IPS DF 6.9 (cell line): ENCODE data around the gene SHC2.

Experiments
- DNase-seq: peaks from one replicate; pipeline ENCODE4 v3.0.0-alpha.2; 2013; ENCODE audit warnings: low read depth, low spot score
- H3K27ac ChIP-seq: one replicate; pipeline ENCODE4 v1.5.1; 2013; ENCODE audit warnings: low read length, control low read depth
- H3K27me3 ChIP-seq: 2 replicates; pipeline ENCODE4 v1.6.1; 2013; ENCODE audit warnings: mild to moderate bottlenecking, low read length; ENCODE audit not compliant: control insufficient read depth, insufficient read depth
- H3K36me3 ChIP-seq: 2 replicates; pipeline ENCODE4 v1.6.1; 2013; ENCODE audit warnings: low read length; ENCODE audit not compliant: control insufficient read depth, insufficient read depth
- H3K4me1 ChIP-seq: 2 replicates; pipeline ENCODE4 v1.6.1; 2013; ENCODE audit warnings: low read length; ENCODE audit not compliant: control insufficient read depth, insufficient read depth
- H3K4me3 ChIP-seq: 2 replicates; pipeline ENCODE4 v1.5.1; 2013; ENCODE audit warnings: mild to moderate bottlenecking, low read length
- H3K9me3 ChIP-seq: 2 replicates; pipeline ENCODE4 v1.6.1; 2013; ENCODE audit warnings: low read length, inconsistent platforms; ENCODE audit not compliant: control insufficient read depth, insufficient read depth
- WGBS: extraction: QIAGEN DNeasy Blood & Tissue Kit; methylation state at CpG from one replicate; pipeline ENCODE4 v1.1.7; 2013; ENCODE audit warnings: mixed read lengths, missing lambda C conversion rate; ENCODE audit not compliant: insufficient read length, insufficient coverage; 5-methylcytosine and 5-hydroxymethylcytosine counted together

SHC2 gene

GRCh38 chr19:480016-480855 lies 19.4 kb upstream of the SHC2 start:
- Histone ChIP-seq H3K4me3 (no peak overlapping the region), H3K9me3 (no peaks in the 10 kb centered on the region), H3K27ac (no peak overlapping the region), H3K36me3 (no peaks in the 10 kb centered on the region), H3K27me3 (no peaks in the 10 kb centered on the region), H3K4me1 (0 out of 2 replicates have a peak, but pooled peaks cover 2% of the 10 kb centered on the region)
- WGBS: 99% methylated on average over 7 of the region's 36 CpGs
- DNase-seq: no peak

GRCh38 chr19:478976-479375 lies 18.1 kb upstream of the SHC2 start:
- Histone ChIP-seq H3K36me3 (no peaks in the 10 kb centered on the region), H3K27me3 (no peaks in the 10 kb centered on the region), H3K27ac (no peak overlapping the region), H3K4me1 (no peaks in the 10 kb centered on the region), H3K9me3 (no peaks in the 10 kb centered on the region), H3K4me3 (no peak overlapping the region)
- WGBS: no CpG with 5 or more reads among the region's 14 CpGs
- DNase-seq: no peak

DNA sequence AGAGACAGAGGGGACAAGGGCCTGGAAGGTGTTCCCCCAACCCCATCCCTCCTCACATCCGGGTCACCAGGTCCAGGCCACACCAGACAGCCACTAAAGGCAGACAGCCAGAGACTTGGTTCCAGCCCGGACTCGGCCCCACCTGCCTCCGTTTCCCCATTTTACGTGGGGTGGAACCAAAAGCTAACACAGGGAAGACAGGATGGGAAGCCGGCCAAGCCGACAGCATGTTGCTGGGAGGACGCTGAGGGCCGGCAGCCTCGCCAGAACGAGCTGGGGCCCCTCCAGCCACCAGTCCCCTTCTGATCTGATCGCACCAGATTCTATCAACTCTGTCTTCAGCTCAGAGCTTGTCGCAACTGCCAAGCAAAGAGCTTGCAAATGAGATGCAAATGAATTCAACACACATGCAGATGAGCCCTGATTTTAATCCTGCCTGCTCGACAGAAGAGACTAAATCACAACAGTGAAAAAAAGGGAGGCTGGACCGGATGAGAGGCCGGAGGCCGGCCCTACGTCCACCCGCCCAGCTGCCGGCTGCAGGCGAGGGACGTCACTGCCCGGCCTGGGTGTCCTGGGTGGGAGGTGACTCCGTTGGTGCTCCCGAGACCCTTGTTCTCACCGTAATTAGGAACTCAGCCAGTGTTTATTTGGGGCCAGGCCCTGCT lies 17.5 kb upstream of the SHC2 start:
- no peak for DNase-seq
- no peak overlapping the region for H3K27ac ChIP-seq
- no peak overlapping the region for H3K4me3 ChIP-seq
- WGBS: no CpG with 5 or more reads among the region's 26 CpGs
- H3K27me3 ChIP-seq: no peaks in the 10 kb centered on the region
- H3K4me1 ChIP-seq: no peaks in the 10 kb centered on the region
- H3K36me3 ChIP-seq: no peaks in the 10 kb centered on the region
- H3K9me3 ChIP-seq: no peaks in the 10 kb centered on the region

GRCh38 chr19:475360-475759 lies 14.5 kb upstream of the SHC2 start:
- DNase-seq: no peak
- no peaks in the 10 kb centered on the region for H3K27me3 ChIP-seq
- H3K9me3 ChIP-seq: no peaks in the 10 kb centered on the region
- no peak overlapping the region for H3K4me3 ChIP-seq
- no peaks in the 10 kb centered on the region for H3K4me1 ChIP-seq
- no CpG with 5 or more reads among the region's 13 CpGs for WGBS
- H3K36me3 ChIP-seq: no peaks in the 10 kb centered on the region
- H3K27ac ChIP-seq: no peak overlapping the region

- no peak overlapping the region for H3K27ac ChIP-seq
- no CpG with 5 or more reads among the region's 57 CpGs for WGBS
- no peaks in the 10 kb centered on the region for H3K4me1 ChIP-seq
- no peaks in the 10 kb centered on the region for H3K36me3 ChIP-seq
- no peaks in the 10 kb centered on the region for H3K27me3 ChIP-seq
- no peaks in the 10 kb centered on the region for H3K9me3 ChIP-seq
- DNase-seq: no peak
- H3K4me3 ChIP-seq: no peak overlapping the region
Observed at GRCh38 chr19:474126-475078, 13.6 kb upstream of the SHC2 start.

- no peak overlapping the region for H3K4me3 ChIP-seq
- DNase-seq: no peak
- H3K36me3 ChIP-seq: no peaks in the 10 kb centered on the region
- H3K27ac ChIP-seq: no peak overlapping the region
- WGBS: no CpG with 5 or more reads among the region's 23 CpGs
- no peaks in the 10 kb centered on the region for H3K27me3 ChIP-seq
- H3K4me1 ChIP-seq: no peaks in the 10 kb centered on the region
- H3K9me3 ChIP-seq: no peaks in the 10 kb centered on the region
Observed at GRCh38 chr19:472005-472858, 11.4 kb upstream of the SHC2 start.

GRCh38 chr19:470701-471100 lies 9.9 kb upstream of the SHC2 start:
- DNase-seq: no peak
- no CpG with 5 or more reads among the region's 20 CpGs for WGBS
- H3K27me3 ChIP-seq: no peaks in the 10 kb centered on the region
- H3K27ac ChIP-seq: no peak overlapping the region
- H3K4me3 ChIP-seq: no peak overlapping the region
- no peaks in the 10 kb centered on the region for H3K4me1 ChIP-seq
- no peaks in the 10 kb centered on the region for H3K36me3 ChIP-seq
- no peaks in the 10 kb centered on the region for H3K9me3 ChIP-seq

- H3K36me3 ChIP-seq: no peaks in the 10 kb centered on the region
- H3K9me3 ChIP-seq: no peaks in the 10 kb centered on the region
- WGBS: no CpG with 5 or more reads among the region's 7 CpGs
Observed at GRCh38 chr19:469833-470232, 9.0 kb upstream of the SHC2 start.

DNA sequence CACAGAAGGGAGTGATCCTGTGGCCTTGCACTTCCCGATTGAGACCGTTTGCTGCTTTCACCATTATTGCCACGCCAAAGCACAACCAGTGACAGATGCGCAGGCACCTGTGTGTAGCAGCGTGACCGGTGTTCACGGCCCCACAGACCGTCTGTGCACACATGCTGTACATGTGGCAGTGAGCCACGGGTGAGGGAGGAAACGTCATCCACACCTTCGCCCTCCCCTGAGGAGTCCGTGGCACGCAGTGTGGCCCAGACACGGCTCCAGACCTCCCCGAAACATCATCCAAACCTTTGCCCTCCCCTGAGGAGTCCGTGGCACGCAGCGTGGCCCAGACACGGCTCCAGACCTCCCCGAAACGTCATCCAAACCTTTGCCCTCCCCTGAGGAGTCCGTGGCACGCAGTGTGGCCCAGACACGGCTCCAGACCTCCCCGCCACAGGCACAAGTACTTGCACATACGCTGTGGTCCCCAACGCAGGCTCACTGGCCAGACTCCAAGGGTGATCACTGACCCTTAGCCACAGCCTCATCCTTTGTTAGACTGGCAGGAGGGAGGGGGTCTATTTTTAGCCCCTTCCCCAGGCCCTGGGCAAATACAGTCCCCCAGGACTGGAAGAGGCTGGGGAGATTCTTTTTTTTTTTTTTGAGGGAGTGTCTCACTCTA lies 7.9 kb upstream of the SHC2 start:
- no CpG with 5 or more reads among the region's 27 CpGs for WGBS
- Histone ChIP-seq H3K9me3 (no peaks in the 10 kb centered on the region), H3K4me1 (no peaks in the 10 kb centered on the region), H3K27me3 (no peaks in the 10 kb centered on the region), H3K27ac (no peak overlapping the region), H3K36me3 (no peaks in the 10 kb centered on the region), H3K4me3 (no peak overlapping the region)
- no peak for DNase-seq

More at GRCh38 chr19:469833-470232, 9.0 kb upstream of the SHC2 start:
- no peak overlapping the region for H3K27ac ChIP-seq
- DNase-seq: no peak
- no peaks in the 10 kb centered on the region for H3K27me3 ChIP-seq
- H3K4me1 ChIP-seq: no peaks in the 10 kb centered on the region
- H3K4me3 ChIP-seq: no peak overlapping the region
